BE2C (cell line): Measurements from ENCODE around the gene SCP2D1.

Source experiments
- DNase-seq: peaks from one replicate; pipeline ENCODE4 v3.0.0-alpha.2; 2020
- H3K27me3 ChIP-seq: fragments of 250-450 bp; sonication (Bioruptor Pico); 2 replicates; pipeline ENCODE4 v1.5.1; 2020; ENCODE audit warnings: mild to moderate bottlenecking
- H3K36me3 ChIP-seq: fragments of 250-450 bp; sonication (Bioruptor Pico); 2 replicates; pipeline ENCODE4 v1.5.1; 2020; ENCODE audit warnings: mild to moderate bottlenecking
- H3K4me1 ChIP-seq: fragments of 250-450 bp; sonication (Bioruptor Pico); 2 replicates; pipeline ENCODE4 v1.5.1; 2020
- H3K4me3 ChIP-seq: 2 replicates; pipeline ENCODE4 v1.5.1; 2011; ENCODE audit warnings: low read depth, low read length
- H3K9me3 ChIP-seq: fragments of 250-450 bp; sonication (Bioruptor Pico); 2 replicates; pipeline ENCODE4 v1.5.1; 2020
- CTCF ChIP-seq: IDR thresholded peaks from 2 replicates; pipeline ENCODE4 v1.5.1; 2012; ENCODE audit warnings: mild to moderate bottlenecking, low read depth, low read length

Gene SCP2D1

GRCh38 chr20:18853216-18853615 is 39.6 kb downstream of the SCP2D1 start:
- no peaks in the 10 kb centered on the region for H3K9me3 ChIP-seq
- no peak for DNase-seq
- no peaks in the 10 kb centered on the region for H3K4me1 ChIP-seq
- no peaks in the 10 kb centered on the region for H3K36me3 ChIP-seq
- no peak overlapping the region for H3K4me3 ChIP-seq
- TF ChIP-seq CTCF: no peak
- peaks cover 7% of the 10 kb centered on the region; the same call in 1 of the 2 replicates for H3K27me3 ChIP-seq

GRCh38 chr20:18853946-18854646 is 40.5 kb downstream of the SCP2D1 start:
- peaks cover 5% of the 10 kb centered on the region; the same call in 1 of the 2 replicates for H3K27me3 ChIP-seq
- TF ChIP-seq CTCF: no peak

GRCh38 chr20:18855882-18856281 is 42.3 kb downstream of the SCP2D1 start:
- H3K4me3 ChIP-seq: no peak overlapping the region
- TF ChIP-seq CTCF: no peak
- H3K9me3 ChIP-seq: no peaks in the 10 kb centered on the region
- H3K4me1 ChIP-seq: no peaks in the 10 kb centered on the region
- H3K27me3 ChIP-seq: no peaks in the 10 kb centered on the region
- DNase-seq: no peak
- no peaks in the 10 kb centered on the region for H3K36me3 ChIP-seq

More at GRCh38 chr20:18853946-18854646, 40.5 kb downstream of the SCP2D1 start:
- Histone ChIP-seq H3K36me3 (no peaks in the 10 kb centered on the region), H3K9me3 (no peaks in the 10 kb centered on the region), H3K4me1 (no peaks in the 10 kb centered on the region), H3K4me3 (no peak overlapping the region)
- no peak for DNase-seq

GRCh38 chr20:18856873-18857272 is 43.3 kb downstream of the SCP2D1 start:
- no peaks in the 10 kb centered on the region for H3K27me3 ChIP-seq
- H3K4me1 ChIP-seq: no peaks in the 10 kb centered on the region
- no peaks in the 10 kb centered on the region for H3K36me3 ChIP-seq
- no peaks in the 10 kb centered on the region for H3K9me3 ChIP-seq
- no peak for TF ChIP-seq CTCF
- DNase-seq: no peak
- H3K4me3 ChIP-seq: no peak overlapping the region

GRCh38 chr20:18857640-18858039 is 44.1 kb downstream of the SCP2D1 start:
- TF ChIP-seq CTCF: no peak
- DNase-seq: no peak

GRCh38 chr20:18858816-18859215 is 45.2 kb downstream of the SCP2D1 start:
- no peaks in the 10 kb centered on the region for H3K36me3 ChIP-seq
- H3K27me3 ChIP-seq: no peaks in the 10 kb centered on the region
- no peak for DNase-seq
- no peaks in the 10 kb centered on the region for H3K9me3 ChIP-seq
- no peaks in the 10 kb centered on the region for H3K4me1 ChIP-seq
- H3K4me3 ChIP-seq: no peak overlapping the region
- no peak for TF ChIP-seq CTCF

More at GRCh38 chr20:18857640-18858039, 44.1 kb downstream of the SCP2D1 start:
- Histone ChIP-seq H3K9me3 (no peaks in the 10 kb centered on the region), H3K36me3 (no peaks in the 10 kb centered on the region), H3K4me3 (no peak overlapping the region), H3K4me1 (no peaks in the 10 kb centered on the region), H3K27me3 (no peaks in the 10 kb centered on the region)
